Activated CD4-positive, alpha-beta memory T cell treated with anti-CD3 and anti-CD28 coated beads, Interleukin-2, amount 10 ng/mL, durations not matched to agents 7 days and 5 days (primary cell): Measurements from ENCODE around the gene WT1. TPM values are rescaled to one million over a fixed set of nuclear protein-coding genes. Genes with fewer than 3 reads are reported as not detected.

Experiments used
- CTCF ChIA-PET: fragments of 350-600 bp; sonication (Branson Sonifier 250); formaldehyde crosslinking; loops from one replicate; lab custom pipeline; 2021; ENCODE audit warnings: antibody characterized with exemption, inconsistent platforms; lab: Charles Lee
- POLR2A ChIA-PET: fragments of 350-600 bp; sonication (Branson Sonifier 250); formaldehyde crosslinking; loops from one replicate; lab custom pipeline; 2021; ENCODE audit warnings: antibody characterized with exemption; lab: Charles Lee
- DNase-seq: peaks from one replicate; pipeline ENCODE4 v3.0.0-alpha.2; 2020
- H3K27ac Mint-ChIP-seq: one replicate; pipeline ENCODE4 v1.8.0; 2021; ENCODE audit warnings: mild to moderate bottlenecking, mixed read lengths
- H3K27me3 Mint-ChIP-seq: one replicate; pipeline ENCODE4 v1.8.0; 2021; ENCODE audit warnings: mixed read lengths
- H3K36me3 Mint-ChIP-seq: one replicate; pipeline ENCODE4 v1.8.0; 2021; ENCODE audit warnings: low read depth, mixed read lengths
- H3K4me1 Mint-ChIP-seq: one replicate; pipeline ENCODE4 v1.8.0; 2021; ENCODE audit warnings: mixed read lengths
- H3K4me3 Mint-ChIP-seq: one replicate; pipeline ENCODE4 v1.8.0; 2021; ENCODE audit warnings: mild to moderate bottlenecking, mixed read lengths
- H3K9me3 Mint-ChIP-seq: one replicate; pipeline ENCODE4 v1.8.0; 2021; ENCODE audit warnings: mixed read lengths
- total RNA-seq, 2 experiments: library from RNA; stranded (reverse); gene quantifications; one replicate each; pipeline ENCODE4 v1.2.3, GENCODE V29; 2021

The WT1 gene
- total RNA-seq, 2 experiments from 2014 or later: not detected

DNA sequence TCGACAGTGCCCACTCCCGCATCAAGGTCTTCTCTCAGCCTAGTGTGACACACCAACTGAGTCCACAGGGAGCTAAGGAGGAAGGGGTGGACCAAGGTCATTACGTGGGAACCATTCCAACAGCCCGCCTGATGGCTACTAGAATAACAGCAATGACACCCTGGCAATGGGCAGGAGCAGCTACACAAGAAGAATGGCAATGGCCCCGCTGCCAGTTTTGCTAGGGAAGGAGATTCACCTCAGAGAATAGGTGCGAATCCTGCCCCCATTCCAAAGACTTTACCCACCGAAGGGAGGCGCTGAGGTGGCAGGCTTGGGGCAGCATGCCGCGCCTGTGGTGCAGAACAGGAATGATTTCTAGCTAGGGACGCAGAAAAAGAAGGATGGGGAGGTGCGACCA, 9.1 kb downstream of the WT1 start:
- H3K27ac Mint-ChIP-seq: no peak overlapping the region
- ChIA-PET CTCF (no interaction called here), POLR2A (no interaction called here)
- H3K27me3 Mint-ChIP-seq: peaks cover 77% of the 10 kb centered on the region
- H3K36me3 Mint-ChIP-seq: no peaks in the 10 kb centered on the region
- no peak for DNase-seq
- no peaks in the 10 kb centered on the region for H3K9me3 Mint-ChIP-seq
- H3K4me1 Mint-ChIP-seq: peaks cover 22% of the 10 kb centered on the region
- H3K4me3 Mint-ChIP-seq: no peak overlapping the region

- POLR2A ChIA-PET: no interaction called here
- Mint-ChIP-seq H3K27ac (no peak overlapping the region), H3K9me3 (no peaks in the 10 kb centered on the region), H3K4me3 (no peak overlapping the region), H3K36me3 (no peaks in the 10 kb centered on the region), H3K4me1 (peaks cover 27% of the 10 kb centered on the region), H3K27me3 (peaks cover 73% of the 10 kb centered on the region)
- CTCF ChIA-PET: no interaction called here
- no peak for DNase-seq
These were observed 9.6 kb downstream of the WT1 start for GRCh38 chr11:32425761-32426160.

GRCh38 chr11:32422545-32422944, 12.8 kb downstream of the WT1 start:
- no peak overlapping the region for H3K4me3 Mint-ChIP-seq
- peaks cover 58% of the 10 kb centered on the region for H3K27me3 Mint-ChIP-seq
- ChIA-PET CTCF (no interaction called here), POLR2A (no interaction called here)
- H3K4me1 Mint-ChIP-seq: peaks cover 29% of the 10 kb centered on the region
- DNase-seq: no peak
- H3K9me3 Mint-ChIP-seq: no peaks in the 10 kb centered on the region
- H3K36me3 Mint-ChIP-seq: no peaks in the 10 kb centered on the region
- no peak overlapping the region for H3K27ac Mint-ChIP-seq

- Mint-ChIP-seq H3K4me3 (no peak overlapping the region), H3K27ac (peak overlapping the region; percentile 58), H3K36me3 (no peaks in the 10 kb centered on the region), H3K4me1 (peaks cover 29% of the 10 kb centered on the region), H3K9me3 (no peaks in the 10 kb centered on the region), H3K27me3 (peaks cover 56% of the 10 kb centered on the region)
- ChIA-PET POLR2A (interaction anchor here (1.6 kb wide), 1 partner anchor 470 kb away, joined by 6 read pairs; the partner anchor contains the start of gene QSER1), CTCF (interaction anchor here (1.3 kb wide), 1 partner anchor 162 kb away, joined by 3 read pairs; no protein-coding TSS in a partner anchor)
- DNase-seq: no peak
These were observed 13.3 kb downstream of the WT1 start for GRCh38 chr11:32421992-32422391.

DNA sequence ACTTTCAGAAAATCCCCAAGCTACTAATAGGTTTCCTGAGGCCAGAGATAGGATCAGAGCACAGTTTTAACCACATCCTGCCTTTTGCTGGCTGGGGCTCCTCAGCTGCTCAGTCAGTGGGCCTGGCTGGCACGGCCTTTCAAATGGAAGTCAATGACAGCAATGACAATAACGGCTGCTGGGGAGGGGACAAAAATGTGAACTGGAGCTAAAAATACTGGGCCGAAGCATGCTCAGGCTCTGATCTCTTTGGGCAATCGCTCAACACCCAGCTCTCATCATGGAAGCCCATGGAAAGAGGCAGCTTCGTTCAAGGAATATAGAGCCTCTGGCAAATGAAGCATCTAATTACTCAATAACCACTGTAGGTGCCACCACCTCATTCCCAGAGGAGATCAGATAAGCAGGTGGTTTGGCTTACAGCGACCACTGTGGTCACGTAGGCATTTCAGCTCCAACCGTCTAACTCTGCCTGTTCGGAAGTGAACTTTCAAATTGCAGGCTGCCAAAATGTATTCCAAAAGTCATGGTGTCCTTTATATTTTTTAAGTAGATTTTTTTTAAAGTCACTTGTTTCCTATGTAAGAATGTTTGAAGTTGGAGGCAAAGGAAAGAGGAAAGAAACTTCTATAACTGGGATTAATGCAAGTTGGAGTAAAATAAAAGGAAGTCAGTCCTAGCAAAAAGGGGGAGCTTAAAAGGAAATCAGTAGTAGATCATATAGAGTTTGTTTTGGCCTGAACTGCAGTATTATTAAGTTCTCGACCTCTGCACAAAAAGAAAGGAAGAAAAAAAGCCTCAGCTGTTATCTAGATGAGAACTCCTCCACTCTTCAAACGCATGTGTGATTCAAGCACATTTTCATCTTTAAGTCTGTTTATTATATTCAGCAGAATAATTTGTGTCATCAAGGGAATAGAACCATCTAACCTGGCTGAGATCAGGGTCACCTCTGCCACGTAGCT, 14.1 kb downstream of the WT1 start:
- CTCF ChIA-PET: interaction anchor here (1.3 kb wide), 1 partner anchor 163 kb away, joined by 3 read pairs; no protein-coding TSS in a partner anchor
- peak overlapping the region; percentile 58 for H3K27ac Mint-ChIP-seq
- H3K9me3 Mint-ChIP-seq: no peaks in the 10 kb centered on the region
- H3K4me3 Mint-ChIP-seq: peak overlapping the region; percentile 14
- H3K4me1 Mint-ChIP-seq: peaks cover 29% of the 10 kb centered on the region
- POLR2A ChIA-PET: interaction anchor here (1.6 to 1.8 kb wide), 2 partner anchors 10 to 471 kb away, joined by 6 read pairs; partner anchors contain the start of gene QSER1
- H3K36me3 Mint-ChIP-seq: no peaks in the 10 kb centered on the region
- peaks cover 56% of the 10 kb centered on the region for H3K27me3 Mint-ChIP-seq
- peak; percentile 67 for DNase-seq

- Mint-ChIP-seq H3K36me3 (no peaks in the 10 kb centered on the region), H3K9me3 (no peaks in the 10 kb centered on the region), H3K4me3 (no peak overlapping the region), H3K27ac (no peak overlapping the region), H3K27me3 (peaks cover 47% of the 10 kb centered on the region), H3K4me1 (peaks cover 29% of the 10 kb centered on the region)
- POLR2A ChIA-PET: interaction anchor here (1.0 to 1.8 kb wide), 2 partner anchors 9 to 14 kb away, joined by 3 to 6 read pairs; no protein-coding TSS in a partner anchor
- CTCF ChIA-PET: no interaction called here
- DNase-seq: no peak
These were observed 15.2 kb downstream of the WT1 start for GRCh38 chr11:32420139-32420538.

- H3K4me1 Mint-ChIP-seq: peaks cover 23% of the 10 kb centered on the region
- H3K27me3 Mint-ChIP-seq: peaks cover 40% of the 10 kb centered on the region
- H3K36me3 Mint-ChIP-seq: no peaks in the 10 kb centered on the region
- no peak overlapping the region for H3K27ac Mint-ChIP-seq
- CTCF ChIA-PET: no interaction called here
- H3K9me3 Mint-ChIP-seq: no peaks in the 10 kb centered on the region
- DNase-seq: no peak
- POLR2A ChIA-PET: no interaction called here
- H3K4me3 Mint-ChIP-seq: no peak overlapping the region
These were observed 16.5 kb downstream of the WT1 start for GRCh38 chr11:32418836-32419235.

DNA sequence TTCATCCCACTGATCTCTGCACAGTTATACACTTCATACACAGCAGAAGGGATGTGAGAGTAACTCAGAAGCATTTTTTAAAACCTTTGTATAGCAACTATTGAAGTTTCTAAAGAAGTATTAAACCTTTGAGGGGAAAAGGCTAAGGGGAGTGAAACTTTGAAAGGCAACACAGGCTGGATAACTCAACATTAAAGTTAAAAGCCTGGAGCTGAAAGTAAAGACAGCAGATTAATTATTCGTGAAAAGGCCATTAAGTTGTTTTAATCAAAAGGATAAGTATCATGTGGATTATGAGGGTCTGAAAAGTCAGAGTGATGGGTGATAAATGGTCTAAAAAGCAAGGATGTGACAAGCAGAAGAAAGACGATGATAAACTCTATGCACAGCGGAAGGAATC, 17.5 kb downstream of the WT1 start:
- peaks cover 22% of the 10 kb centered on the region for H3K4me1 Mint-ChIP-seq
- ChIA-PET POLR2A (no interaction called here), CTCF (no interaction called here)
- peaks cover 38% of the 10 kb centered on the region for H3K27me3 Mint-ChIP-seq
- H3K4me3 Mint-ChIP-seq: no peak overlapping the region
- H3K36me3 Mint-ChIP-seq: no peaks in the 10 kb centered on the region
- H3K9me3 Mint-ChIP-seq: no peaks in the 10 kb centered on the region
- H3K27ac Mint-ChIP-seq: no peak overlapping the region
- DNase-seq: no peak

DNA sequence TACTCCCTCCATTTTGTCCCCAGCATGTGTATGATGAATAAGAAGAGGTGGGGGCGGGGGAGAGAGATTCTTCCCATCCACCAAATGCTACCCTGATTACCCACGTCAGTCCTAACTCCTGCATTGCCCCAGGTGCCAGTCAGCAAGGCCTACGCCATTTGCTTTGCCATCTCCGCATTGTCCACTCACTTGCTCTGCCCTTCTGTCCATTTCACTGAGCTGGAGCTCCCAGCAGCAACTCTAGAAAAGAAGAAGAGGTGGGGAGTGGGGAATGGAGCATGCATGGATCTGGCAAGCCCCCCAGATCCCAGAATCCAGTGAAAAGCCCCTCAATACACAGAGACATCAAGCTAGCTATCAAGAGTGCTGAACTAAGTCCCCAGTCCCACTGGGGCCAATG, 19.0 kb downstream of the WT1 start:
- Mint-ChIP-seq H3K27me3 (peaks cover 35% of the 10 kb centered on the region), H3K4me3 (no peak overlapping the region), H3K36me3 (no peaks in the 10 kb centered on the region), H3K9me3 (no peaks in the 10 kb centered on the region), H3K27ac (no peak overlapping the region), H3K4me1 (peaks cover 7% of the 10 kb centered on the region)
- ChIA-PET POLR2A (no interaction called here), CTCF (no interaction called here)
- no peak for DNase-seq

DNA sequence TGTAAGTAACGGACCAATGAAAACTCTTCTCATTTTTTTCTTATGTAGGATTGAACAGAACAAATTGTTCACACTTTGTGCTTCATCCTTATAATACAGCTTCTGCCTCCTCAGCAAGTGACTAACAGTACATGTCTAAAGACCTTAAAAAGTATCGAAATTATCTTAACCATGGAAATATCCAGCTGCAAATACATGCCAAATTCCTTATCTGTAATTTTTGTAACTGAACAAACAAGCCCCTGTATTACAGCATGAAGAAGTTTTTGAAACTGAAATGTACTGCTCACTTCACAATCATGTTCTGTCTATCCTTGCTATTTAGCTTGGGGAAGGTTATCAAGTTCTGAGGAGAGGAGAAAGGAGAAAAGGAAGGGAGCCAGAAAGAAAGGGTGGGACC, 20.4 kb downstream of the WT1 start:
- POLR2A ChIA-PET: no interaction called here

DNA sequence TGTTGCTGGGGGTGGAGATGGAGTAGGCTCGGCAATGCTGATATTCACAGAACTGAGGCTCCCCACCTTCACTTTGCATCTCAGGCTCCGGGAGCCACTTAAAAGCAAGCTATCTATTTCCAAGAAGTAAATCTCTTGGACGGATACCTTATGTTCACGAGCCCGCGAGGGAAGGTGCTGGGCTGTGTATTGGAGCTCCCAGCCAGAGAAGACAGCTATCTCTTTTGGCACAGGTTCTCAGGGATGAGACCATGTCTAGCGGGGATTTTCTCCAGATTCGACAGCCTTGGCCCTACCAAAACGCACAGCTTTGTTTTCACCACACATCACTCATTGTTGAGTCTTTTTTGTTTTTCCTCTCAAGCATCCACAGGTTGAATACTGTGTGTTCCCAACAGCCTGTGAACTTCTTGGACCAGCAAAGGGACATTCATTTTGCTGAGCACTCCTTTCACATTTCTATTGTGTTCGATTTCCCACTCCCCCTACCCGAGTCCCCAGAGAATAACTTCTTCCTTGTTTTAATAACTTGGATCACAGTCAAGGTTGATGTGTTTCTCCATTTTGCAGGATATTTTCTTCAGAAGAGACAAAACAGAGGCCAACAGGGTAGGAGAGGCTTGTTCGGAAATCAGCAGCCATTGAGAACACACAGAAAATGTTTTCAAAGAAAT, 23.3 kb downstream of the WT1 start:
- H3K4me1 Mint-ChIP-seq: no peaks in the 10 kb centered on the region
- H3K36me3 Mint-ChIP-seq: no peaks in the 10 kb centered on the region
- no peak overlapping the region for H3K4me3 Mint-ChIP-seq
- CTCF ChIA-PET: no interaction called here
- no peak for DNase-seq
- POLR2A ChIA-PET: interaction anchor here (0.6 to 1.4 kb wide), 2 partner anchors 8 to 284 kb away, joined by 3 to 6 read pairs; no protein-coding TSS in a partner anchor
- H3K9me3 Mint-ChIP-seq: no peaks in the 10 kb centered on the region
- peaks cover 39% of the 10 kb centered on the region for H3K27me3 Mint-ChIP-seq
- H3K27ac Mint-ChIP-seq: no peak overlapping the region

More for the DNA sequence above, 20.4 kb downstream of the WT1 start:
- peaks cover 44% of the 10 kb centered on the region for H3K27me3 Mint-ChIP-seq
- no peaks in the 10 kb centered on the region for H3K36me3 Mint-ChIP-seq
- no peak overlapping the region for H3K27ac Mint-ChIP-seq
- no peak for DNase-seq
- no peaks in the 10 kb centered on the region for H3K9me3 Mint-ChIP-seq
- H3K4me1 Mint-ChIP-seq: no peaks in the 10 kb centered on the region
- no peak overlapping the region for H3K4me3 Mint-ChIP-seq
- CTCF ChIA-PET: no interaction called here

GRCh38 chr11:32405592-32405991, 29.7 kb downstream of the WT1 start:
- Mint-ChIP-seq H3K9me3 (no peaks in the 10 kb centered on the region), H3K4me1 (no peaks in the 10 kb centered on the region), H3K36me3 (no peaks in the 10 kb centered on the region), H3K4me3 (no peak overlapping the region), H3K27ac (no peak overlapping the region), H3K27me3 (peaks cover 27% of the 10 kb centered on the region)
- ChIA-PET POLR2A (interaction anchor here (1.4 kb wide), 1 partner anchor 14 kb away, joined by 3 read pairs; no protein-coding TSS in a partner anchor), CTCF (interaction anchor here (0.7 kb wide), 1 partner anchor 192 kb away, joined by 3 read pairs; no protein-coding TSS in a partner anchor)
- DNase-seq: no peak

DNA sequence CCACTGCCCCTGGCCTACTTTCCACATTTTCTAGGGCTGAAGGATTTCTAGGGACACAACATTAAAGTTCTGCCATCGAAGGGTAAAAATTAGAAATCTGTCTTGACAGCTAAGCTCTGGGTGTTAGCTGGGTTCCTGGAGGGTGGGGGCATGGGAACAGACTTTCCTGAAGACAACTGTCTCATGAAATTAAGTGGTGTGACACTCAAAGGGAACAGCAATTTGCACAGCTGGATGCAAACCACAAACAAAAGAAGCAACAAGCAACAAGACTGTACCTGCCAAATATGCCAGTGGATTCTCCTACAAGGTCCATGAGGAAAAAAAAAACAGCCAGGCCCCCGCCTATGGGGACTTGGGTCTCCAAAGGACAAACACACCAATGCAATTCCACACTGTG, 32.5 kb downstream of the WT1 start:
- Mint-ChIP-seq H3K27ac (no peak overlapping the region), H3K4me3 (no peak overlapping the region), H3K9me3 (no peaks in the 10 kb centered on the region), H3K36me3 (no peaks in the 10 kb centered on the region), H3K4me1 (no peaks in the 10 kb centered on the region), H3K27me3 (peaks cover 15% of the 10 kb centered on the region)
- POLR2A ChIA-PET: no interaction called here
- DNase-seq: no peak
- CTCF ChIA-PET: no interaction called here
